Measurements from ENCODE around the gene FOXP4. TPM values are rescaled to one million over a fixed set of nuclear protein-coding genes. Genes with fewer than 3 reads are reported as not detected.
A peak's percentile ranks its signal among the peaks of the same experiment; 100 is the strongest.

FOXP4 gene
- total and polyA plus RNA-seq, 2 of the 13 experiments (the other 11 are each of a cell fraction or from before 2014, with no cell fraction given): 11.0 to 12.4 TPM

GRCh38 chr6:41577356-41578216, 31.4 kb downstream of the FOXP4 start (continued):
- TF ChIP-seq PITX1 (CRISPR knock-in tag; IDR thresholded peaks at IDR 0.05): no peak
- no peak for TF ChIP-seq CSRNP1 (CRISPR knock-in tag; IDR thresholded peaks at IDR 0.05)
- no peak for TF ChIP-seq ZNF10 (CRISPR knock-in tag; IDR thresholded peaks at IDR 0.05; ENCODE audit: borderline replicate concordance, low read depth)
- no peak for TF ChIP-seq ZBTB38 (CRISPR knock-in tag; IDR thresholded peaks at IDR 0.05)
- no peak; the same call in 1 of the 2 replicates for TF ChIP-seq ZNF33B (CRISPR knock-in tag; IDR thresholded peaks at IDR 0.05)
- TF ChIP-seq POLR2AphosphoS2 (IDR thresholded peaks at IDR 0.05; ENCODE audit: low read depth, low read length): no peak
- no peak for TF ChIP-seq ARID5B (CRISPR knock-in tag; IDR thresholded peaks at IDR 0.05)
- TF ChIP-seq SIN3B (IDR thresholded peaks at IDR 0.05; ENCODE audit: low read length): no peak
- no peak for TF ChIP-seq USF2 (IDR thresholded peaks at IDR 0.05; ENCODE audit: low read depth, low read length)
- no peak for TF ChIP-seq USF2 (CRISPR knock-in tag; IDR thresholded peaks at IDR 0.05; ENCODE audit: borderline replicate concordance)
- peak; percentile 52; the same call in 1 of the 2 replicates for TF ChIP-seq PHF8 (CRISPR knock-in tag; IDR thresholded peaks at IDR 0.05)
- TF ChIP-seq NPAS2 (CRISPR knock-in tag; IDR thresholded peaks at IDR 0.05; ENCODE audit: borderline replicate concordance): no peak
- TF ChIP-seq SCMH1 (CRISPR knock-in tag; IDR thresholded peaks at IDR 0.05; ENCODE audit: borderline replicate concordance): no peak
- TF ChIP-seq ZNF160 (CRISPR knock-in tag; IDR thresholded peaks at IDR 0.05): 0 out of 2 replicates have a peak, but pooled peaks have one; percentile 29
- TF ChIP-seq CREM (IDR thresholded peaks at IDR 0.05): no peak
- TF ChIP-seq CREM (CRISPR knock-in tag; IDR thresholded peaks at IDR 0.05): no peak
- TF ChIP-seq ZNF781 (CRISPR knock-in tag; IDR thresholded peaks at IDR 0.05; ENCODE audit: borderline replicate concordance, not compliant biosample characterization): no peak
- peak; percentile 66; the same call in 1 of the 2 replicates for TF ChIP-seq ZNF557 (CRISPR knock-in tag; IDR thresholded peaks at IDR 0.05)
- peak; percentile 70; the same call in 1 of the 2 replicates for TF ChIP-seq ZFP82 (CRISPR knock-in tag; IDR thresholded peaks at IDR 0.05; ENCODE audit: borderline replicate concordance)
- no peak for TF ChIP-seq ZUFSP (CRISPR knock-in tag; IDR thresholded peaks at IDR 0.05; ENCODE audit: borderline replicate concordance)

Data from HepG2 (cell line).